ENCODE results near the gene ANKRD53.
"Not testable (repeated sequence)": the region's sequence is repeated elsewhere in the genome, so short reads cannot be mapped to it uniquely, and the experiment has no call there.

Gene ANKRD53

GRCh38 chr2:70991742-70992141, 13.3 kb downstream of the ANKRD53 start:
- DNase-seq (ENCODE audit: low read depth), result no peak

- DNase-seq (ENCODE audit: low read depth), result no peak
These were observed 14.8 kb downstream of the ANKRD53 start for GRCh38 chr2:70992945-70993853.

GRCh38 chr2:70994009-70994698, 15.7 kb downstream of the ANKRD53 start:
- DNase-seq (ENCODE audit: low read depth), result peak; percentile 65

- DNase-seq (ENCODE audit: low read depth), result peak; percentile 95
These were observed 16.4 kb downstream of the ANKRD53 start, which contains the start of gene TEX261 for GRCh38 chr2:70994699-70995425. TSS of gene TEX261 (minus strand) at chr2:70994873. CDS start at chr2:70994757, 116 bp downstream.

GRCh38 chr2:70995426-70995729, 16.9 kb downstream of the ANKRD53 start:
- DNase-seq (ENCODE audit: low read depth), result no peak

- DNase-seq (ENCODE audit: low read depth), result not testable (repeated sequence)
These were observed 20.5 kb downstream of the ANKRD53 start for GRCh38 chr2:70998885-70999284.

GRCh38 chr2:70999362-70999761, 20.9 kb downstream of the ANKRD53 start:
- DNase-seq (ENCODE audit: low read depth), result no peak

- not testable (repeated sequence) for DNase-seq (ENCODE audit: low read depth)
These were observed 21.5 kb downstream of the ANKRD53 start for GRCh38 chr2:70999931-71000330.

GRCh38 chr2:71000780-71001591, 22.6 kb downstream of the ANKRD53 start:
- peak; percentile 76 for DNase-seq (ENCODE audit: low read depth)

- DNase-seq (ENCODE audit: low read depth), result no peak
These were observed 23.1 kb downstream of the ANKRD53 start for GRCh38 chr2:71001592-71001927.

- DNase-seq (ENCODE audit: low read depth), result no peak
These were observed 23.6 kb downstream of the ANKRD53 start for GRCh38 chr2:71001981-71002570.

GRCh38 chr2:71003396-71003795, 25.0 kb downstream of the ANKRD53 start:
- no peak for DNase-seq (ENCODE audit: low read depth)

- no peak for DNase-seq (ENCODE audit: low read depth)
These were observed 25.7 kb downstream of the ANKRD53 start for GRCh38 chr2:71003966-71004755.

GRCh38 chr2:71004857-71005256, 26.4 kb downstream of the ANKRD53 start:
- DNase-seq (ENCODE audit: low read depth), result no peak

GRCh38 chr2:71005271-71006202, 27.1 kb downstream of the ANKRD53 start:
- no peak for DNase-seq (ENCODE audit: low read depth)

- DNase-seq (ENCODE audit: low read depth), result no peak
These were observed 27.9 kb downstream of the ANKRD53 start for GRCh38 chr2:71006323-71006722.

- DNase-seq (ENCODE audit: low read depth), result no peak
These were observed 28.7 kb downstream of the ANKRD53 start for GRCh38 chr2:71006955-71007799.

GRCh38 chr2:71008342-71008741, 29.9 kb downstream of the ANKRD53 start:
- DNase-seq (ENCODE audit: low read depth), result no peak

GRCh38 chr2:71011786-71012185, 33.4 kb downstream of the ANKRD53 start:
- not testable (repeated sequence) for DNase-seq (ENCODE audit: low read depth)

Data from activated T-cell treated with anti-CD3 and anti-CD28 coated beads for 48 hours (primary cell).